DMS153 (cell line): Measurements from ENCODE around the gene POLG.
"Not testable (repeated sequence)": the region's sequence is repeated elsewhere in the genome, so short reads cannot be mapped to it uniquely, and the experiment has no call there.

Experiments used
- DNase-seq: peaks from one replicate; lab custom pipeline; 2025; lab: John Stamatoyannopoulos, UW

POLG gene

DNA sequence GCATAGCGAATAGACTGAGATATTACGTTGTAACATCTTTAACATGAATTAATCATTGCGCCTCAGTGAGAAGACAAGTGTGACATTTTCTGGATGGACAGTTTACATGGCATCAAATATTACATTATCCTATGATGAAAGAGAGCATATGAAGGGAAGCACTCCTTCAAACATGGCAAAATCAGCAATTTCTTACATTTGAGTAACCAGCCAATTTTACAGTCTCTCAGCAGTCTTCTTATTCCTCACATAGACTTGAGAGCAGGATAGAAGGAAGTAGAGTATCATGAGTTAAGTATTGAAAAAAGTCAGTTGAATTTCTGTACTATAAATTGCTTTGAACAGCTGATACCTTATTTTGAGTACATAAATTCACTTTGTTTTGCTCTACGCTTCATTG lies 52.0 kb downstream of the POLG start:
- no peak for DNase-seq

GRCh38 chr15:89278307-89278706 lies 56.3 kb downstream of the POLG start:
- DNase-seq, result no peak

DNA sequence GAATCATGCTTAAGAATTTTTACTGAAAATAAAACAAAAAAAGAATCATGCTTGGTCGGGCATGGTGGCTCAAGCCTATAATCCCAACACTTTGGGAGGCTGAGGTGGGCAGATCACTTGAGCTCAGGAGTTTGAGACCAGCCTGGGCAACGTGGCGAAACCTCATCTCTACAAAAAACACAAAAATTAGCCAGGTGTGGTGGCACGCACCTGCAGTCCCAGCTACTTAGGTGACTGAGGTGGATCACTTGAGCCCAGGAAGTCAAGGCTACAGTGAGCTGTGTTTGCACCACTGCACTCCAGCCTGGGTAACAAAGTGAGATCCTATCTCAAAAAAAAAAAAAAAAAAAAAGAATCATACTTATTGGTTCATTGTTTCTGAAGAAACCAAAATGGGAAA lies 57.3 kb downstream of the POLG start:
- not testable (repeated sequence) for DNase-seq
